Smooth muscle cell of the brain vasculature (primary cell): ENCODE measurements around the gene CCL25.

ENCODE experiments used
- DNase-seq: peaks from one replicate; pipeline ENCODE4 v3.0.0-alpha.2; 2012; ENCODE audit warnings: low read depth, low spot score

The CCL25 gene

GRCh38 chr19:8109890-8110662 is 57.5 kb downstream of the CCL25 start:
- no peak for DNase-seq

DNA sequence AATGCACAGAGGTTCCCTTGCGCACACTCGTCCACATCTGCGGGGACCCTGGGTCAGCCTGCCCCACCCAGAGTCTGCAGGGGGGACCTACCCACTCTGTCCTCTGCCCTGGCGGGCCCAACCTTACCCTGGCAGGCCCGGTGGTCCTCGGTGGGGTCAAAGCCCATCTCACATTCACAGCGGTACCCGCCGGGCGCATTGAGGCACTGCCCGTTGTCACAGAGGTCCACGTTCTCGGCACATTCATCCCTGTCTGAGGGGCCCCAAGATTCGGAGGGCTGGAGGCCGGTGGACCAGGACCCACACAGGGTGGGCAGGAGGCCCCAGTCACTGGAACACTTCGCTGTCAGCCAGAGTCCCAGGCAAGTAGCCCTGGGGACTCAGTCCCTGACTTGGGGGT is 58.4 kb downstream of the CCL25 start:
- DNase-seq = no peak

DNA sequence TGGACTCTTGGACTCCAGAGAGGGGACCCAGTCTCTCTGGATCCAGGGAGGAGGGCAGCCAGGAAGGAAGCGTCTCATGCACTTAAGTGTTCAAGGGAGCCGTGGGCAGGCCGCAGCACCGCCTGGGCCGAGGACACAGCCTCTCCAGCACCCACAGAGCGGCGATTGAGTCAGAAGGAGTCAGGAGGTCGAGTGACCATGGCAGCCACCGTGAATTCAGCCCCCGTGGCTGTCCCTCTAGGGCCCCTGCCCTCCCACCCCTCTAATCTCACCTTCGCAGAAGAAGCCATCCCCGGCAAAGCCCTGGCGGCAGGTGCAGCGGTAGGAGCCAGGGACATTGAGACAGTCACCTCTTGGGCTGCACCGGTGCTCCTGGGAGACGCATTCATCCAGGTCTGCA is 58.8 kb downstream of the CCL25 start:
- no peak for DNase-seq
